ENCODE measurements around the gene SSUH2.

Gene SSUH2

GRCh38 chr3:8642001-8642400 lies 2.6 kb downstream of the SSUH2 start:
- no peak overlapping the region for H3K4me3 ChIP-seq (ENCODE audit: low read depth, low read length)
- no peak for DNase-seq (ENCODE audit: low read depth)
- TF ChIP-seq CTCF (IDR thresholded peaks at IDR 0.05; ENCODE audit: control insufficient read depth, extremely low read depth, insufficient read depth), result no peak

DNA sequence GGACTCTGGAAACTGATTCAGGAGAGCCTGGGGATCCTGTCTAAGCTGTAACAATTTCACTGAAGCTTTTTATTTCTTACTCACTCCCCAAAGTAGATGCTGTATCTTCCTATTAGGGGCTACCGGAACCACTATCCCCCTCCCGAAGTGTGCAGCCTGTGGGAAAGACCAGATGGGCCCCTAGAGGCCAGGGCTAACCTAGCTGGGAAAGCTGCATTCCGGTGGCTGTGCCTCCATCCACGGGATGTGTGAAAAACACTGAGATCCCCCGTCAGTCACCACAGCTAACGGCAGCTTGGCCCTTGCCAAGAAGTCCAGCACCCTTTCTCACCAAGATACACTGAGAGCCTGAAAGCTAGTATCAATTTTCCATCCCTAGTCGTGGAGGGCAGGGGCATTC lies 3.1 kb downstream of the SSUH2 start:
- H3K4me3 ChIP-seq (ENCODE audit: low read depth, low read length), result no peak overlapping the region
- TF ChIP-seq CTCF (IDR thresholded peaks at IDR 0.05; ENCODE audit: control insufficient read depth, extremely low read depth, insufficient read depth), result no peak
- no peak for DNase-seq (ENCODE audit: low read depth)

DNA sequence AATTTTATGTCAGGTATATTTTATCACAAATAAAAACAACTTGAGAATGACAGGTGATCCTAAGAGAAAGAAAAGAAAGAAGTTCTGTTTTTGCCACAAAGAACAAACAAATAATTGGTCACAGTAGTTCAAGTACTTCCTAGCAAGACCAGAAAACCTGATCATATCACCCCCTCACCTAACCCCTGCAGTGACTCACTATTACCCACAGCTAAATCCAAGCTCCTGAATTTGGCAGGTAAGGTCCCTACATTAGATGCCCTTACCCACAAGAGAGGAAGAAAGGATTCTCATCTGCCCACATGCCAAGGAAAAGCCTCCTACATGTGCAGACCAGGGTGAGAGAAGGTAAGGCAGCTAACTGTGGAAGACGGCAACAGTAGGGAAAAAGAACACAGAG lies 4.4 kb downstream of the SSUH2 start:
- no peak for TF ChIP-seq CTCF (IDR thresholded peaks at IDR 0.05; ENCODE audit: control insufficient read depth, extremely low read depth, insufficient read depth)
- no peak overlapping the region for H3K4me3 ChIP-seq (ENCODE audit: low read depth, low read length)
- DNase-seq (ENCODE audit: low read depth), result no peak

DNA sequence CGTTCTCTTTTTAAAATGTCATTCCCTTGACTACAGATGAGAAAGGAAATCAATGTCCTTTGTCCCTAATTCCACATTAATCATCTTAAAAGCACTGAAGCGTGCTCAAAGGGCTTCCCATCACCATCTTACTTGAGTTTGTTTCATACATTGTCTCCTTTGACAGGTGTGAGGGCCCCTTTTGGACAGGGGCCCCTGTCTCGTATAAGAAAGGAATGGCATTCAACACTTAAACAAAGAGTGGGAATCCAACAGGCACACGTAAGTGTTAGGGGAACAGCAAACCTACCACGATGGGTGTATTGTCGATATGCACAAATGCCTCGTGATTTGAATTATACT lies 5.0 kb downstream of the SSUH2 start:
- no peak overlapping the region for H3K4me3 ChIP-seq (ENCODE audit: low read depth, low read length)
- no peak for DNase-seq (ENCODE audit: low read depth)
- TF ChIP-seq CTCF (IDR thresholded peaks at IDR 0.05; ENCODE audit: control insufficient read depth, extremely low read depth, insufficient read depth), result no peak

DNA sequence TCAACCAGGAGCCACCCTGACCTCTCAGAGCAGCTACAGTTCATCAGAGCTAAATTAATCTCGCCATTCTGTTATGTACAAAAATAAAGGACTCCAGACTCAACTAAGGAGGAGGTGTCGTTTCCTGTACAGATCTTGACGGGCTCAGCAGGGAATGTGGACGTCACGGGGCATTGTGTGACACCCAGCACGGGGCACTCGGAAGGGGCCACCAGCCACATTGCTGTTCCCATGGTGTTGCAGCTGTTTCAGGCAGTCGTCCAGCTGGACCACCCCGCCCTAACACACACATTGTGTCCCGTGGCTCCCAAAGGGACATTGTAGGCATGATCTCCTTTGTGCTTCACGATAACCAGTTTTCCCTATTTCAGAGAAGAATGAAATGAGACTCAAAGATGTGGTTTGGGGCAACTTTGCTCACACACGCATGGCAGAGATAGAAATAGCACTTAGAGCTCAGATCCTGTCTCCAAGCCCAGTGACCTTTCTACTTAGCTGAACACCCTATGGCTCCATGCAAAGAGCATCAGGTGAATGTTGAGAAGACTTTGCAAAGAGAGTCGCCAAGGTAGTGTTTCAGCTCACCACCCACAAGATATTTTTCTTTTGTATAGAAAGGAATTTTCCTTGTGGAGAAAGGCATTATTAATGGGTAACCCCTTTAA lies 5.5 kb downstream of the SSUH2 start:
- no peak for TF ChIP-seq CTCF (IDR thresholded peaks at IDR 0.05; ENCODE audit: control insufficient read depth, extremely low read depth, insufficient read depth)
- H3K4me3 ChIP-seq (ENCODE audit: low read depth, low read length), result no peak overlapping the region
- DNase-seq (ENCODE audit: low read depth), result no peak

DNA sequence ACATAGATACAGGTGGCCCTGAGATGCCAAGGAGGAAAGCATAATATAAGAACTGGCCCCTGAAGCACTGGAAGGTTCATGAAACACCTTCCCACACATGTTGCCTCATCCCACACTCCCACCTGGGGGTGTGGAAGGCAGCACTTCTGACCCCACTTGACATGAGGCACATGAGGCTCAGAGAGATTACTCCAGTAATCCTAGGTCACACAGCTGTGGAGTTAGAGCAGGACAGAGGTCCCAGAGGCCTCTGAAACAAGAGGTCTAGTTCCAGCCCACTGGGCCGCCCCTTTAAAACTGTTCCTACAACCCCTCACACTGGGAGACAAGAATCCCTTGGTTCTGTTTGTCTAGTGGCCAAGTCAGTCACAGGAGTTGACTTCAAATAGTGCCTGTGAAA lies 7.2 kb downstream of the SSUH2 start:
- no peak for TF ChIP-seq CTCF (IDR thresholded peaks at IDR 0.05; ENCODE audit: control insufficient read depth, extremely low read depth, insufficient read depth)
- H3K4me3 ChIP-seq (ENCODE audit: low read depth, low read length), result no peak overlapping the region
- DNase-seq (ENCODE audit: low read depth), result no peak

GRCh38 chr3:8635631-8636030 lies 9.0 kb downstream of the SSUH2 start:
- no peak for DNase-seq (ENCODE audit: low read depth)
- H3K4me3 ChIP-seq (ENCODE audit: low read depth, low read length), result no peak overlapping the region
- TF ChIP-seq CTCF (IDR thresholded peaks at IDR 0.05; ENCODE audit: control insufficient read depth, extremely low read depth, insufficient read depth), result no peak
